ENCODE measurements around the gene NPLOC4.

DNA sequence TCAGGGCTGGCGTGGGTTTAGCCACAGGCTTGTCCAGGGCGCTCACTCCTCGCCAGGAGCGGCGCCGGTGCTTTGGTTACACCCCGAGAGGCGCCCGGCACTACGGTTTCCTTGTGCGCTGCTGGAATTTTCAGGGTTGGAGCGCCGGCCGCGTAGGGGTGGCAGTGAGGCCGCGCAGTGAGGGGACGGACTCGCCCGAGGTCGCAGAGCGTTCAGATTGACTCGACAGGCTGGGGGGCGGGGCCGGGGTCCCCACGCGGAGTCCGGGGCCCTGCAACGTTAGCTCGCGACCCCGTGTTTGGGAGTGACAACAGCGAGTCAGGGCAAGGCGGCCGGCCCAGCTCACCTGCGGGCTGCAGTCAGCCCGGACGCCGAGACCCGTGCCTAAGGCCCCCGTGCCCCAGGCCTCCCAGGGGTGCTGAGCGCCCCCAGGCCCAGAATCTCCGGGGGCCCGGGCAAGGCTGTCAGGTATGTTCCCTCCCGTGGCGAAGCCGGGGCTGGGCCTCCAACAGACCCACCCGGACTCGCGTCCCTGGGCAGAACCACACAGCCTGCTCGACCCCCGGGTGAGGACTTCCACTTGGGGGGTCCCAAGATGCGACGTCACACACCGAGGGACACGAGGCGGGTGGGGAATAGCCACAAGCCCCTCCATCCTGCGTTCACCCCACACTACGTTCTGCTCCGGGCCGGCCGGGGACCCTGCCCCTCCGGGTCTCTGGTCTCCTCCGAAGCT is 123.0 kb downstream of the NPLOC4 start:
- TF ChIP-seq, protein P1, sequence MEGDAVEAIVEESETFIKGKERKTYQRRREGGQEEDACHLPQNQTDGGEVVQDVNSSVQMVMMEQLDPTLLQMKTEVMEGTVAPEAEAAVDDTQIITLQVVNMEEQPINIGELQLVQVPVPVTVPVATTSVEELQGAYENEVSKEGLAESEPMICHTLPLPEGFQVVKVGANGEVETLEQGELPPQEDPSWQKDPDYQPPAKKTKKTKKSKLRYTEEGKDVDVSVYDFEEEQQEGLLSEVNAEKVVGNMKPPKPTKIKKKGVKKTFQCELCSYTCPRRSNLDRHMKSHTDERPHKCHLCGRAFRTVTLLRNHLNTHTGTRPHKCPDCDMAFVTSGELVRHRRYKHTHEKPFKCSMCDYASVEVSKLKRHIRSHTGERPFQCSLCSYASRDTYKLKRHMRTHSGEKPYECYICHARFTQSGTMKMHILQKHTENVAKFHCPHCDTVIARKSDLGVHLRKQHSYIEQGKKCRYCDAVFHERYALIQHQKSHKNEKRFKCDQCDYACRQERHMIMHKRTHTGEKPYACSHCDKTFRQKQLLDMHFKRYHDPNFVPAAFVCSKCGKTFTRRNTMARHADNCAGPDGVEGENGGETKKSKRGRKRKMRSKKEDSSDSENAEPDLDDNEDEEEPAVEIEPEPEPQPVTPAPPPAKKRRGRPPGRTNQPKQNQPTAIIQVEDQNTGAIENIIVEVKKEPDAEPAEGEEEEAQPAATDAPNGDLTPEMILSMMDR (IDR thresholded peaks at IDR 0.05) = peak; percentile 3
- TF ChIP-seq EZH2 (IDR thresholded peaks at IDR 0.05) = no peak
- TF ChIP-seq EZH2phosphoT487 (IDR thresholded peaks at IDR 0.05) = no peak

All from neural progenitor cell (in vitro differentiated cells).